AG04450 (cell line): ENCODE measurements around the gene CAMKV. TPM values are rescaled to one million over a fixed set of nuclear protein-coding genes. Genes with fewer than 3 reads are reported as not detected.

Experiments used
- CTCF ChIA-PET: fragments of 300-600, 350-600 bp; formaldehyde crosslinking; extraction: SDS; loops from one replicate; lab custom pipeline; 2022; ENCODE audit warnings: antibody characterized with exemption, inconsistent platforms; lab: Charles Lee
- POLR2A ChIA-PET: fragments of 350-600 bp; formaldehyde crosslinking; extraction: SDS; loops from one replicate; lab custom pipeline; 2021; ENCODE audit warnings: antibody characterized with exemption, inconsistent platforms; lab: Yijun Ruan, JAX
- DNase-seq: peaks from one replicate; pipeline ENCODE4 v3.0.0-alpha.2; 2011; ENCODE audit warnings: low read depth, low spot score
- H3K27ac ChIP-seq: one replicate; pipeline ENCODE4 v1.5.1; 2012; ENCODE audit warnings: low read depth, low read length, control low read depth
- H3K27me3 ChIP-seq: one replicate; pipeline ENCODE4 v1.6.0; 2012; ENCODE audit warnings: low read length; ENCODE audit not compliant: control insufficient read depth, insufficient read depth
- H3K4me3 ChIP-seq: 2 replicates; pipeline ENCODE4 v1.5.1; 2011; ENCODE audit warnings: mild to moderate bottlenecking, low read depth, low read length, control low read depth
- H3K9me3 ChIP-seq: 2 replicates; pipeline ENCODE4 v1.5.1; 2012; ENCODE audit warnings: low read length; ENCODE audit not compliant: control insufficient read depth, insufficient read depth
- polyA plus RNA-seq: library from polyadenylated mRNA; depleted of rRNA; stranded (reverse); fragments of >200 nt; gene quantifications from 2 replicates; pipeline ENCODE4 v1.2.3, GENCODE V29; 2011
- TF ChIP-seq, protein P1 (sequence below): IDR thresholded peaks from 2 replicates; pipeline ENCODE4 v1.5.1; 2011; ENCODE audit warnings: low read depth, low read length, control low read depth, inconsistent platforms

CAMKV gene
- polyA plus RNA-seq, 1 experiment = not detected

DNA sequence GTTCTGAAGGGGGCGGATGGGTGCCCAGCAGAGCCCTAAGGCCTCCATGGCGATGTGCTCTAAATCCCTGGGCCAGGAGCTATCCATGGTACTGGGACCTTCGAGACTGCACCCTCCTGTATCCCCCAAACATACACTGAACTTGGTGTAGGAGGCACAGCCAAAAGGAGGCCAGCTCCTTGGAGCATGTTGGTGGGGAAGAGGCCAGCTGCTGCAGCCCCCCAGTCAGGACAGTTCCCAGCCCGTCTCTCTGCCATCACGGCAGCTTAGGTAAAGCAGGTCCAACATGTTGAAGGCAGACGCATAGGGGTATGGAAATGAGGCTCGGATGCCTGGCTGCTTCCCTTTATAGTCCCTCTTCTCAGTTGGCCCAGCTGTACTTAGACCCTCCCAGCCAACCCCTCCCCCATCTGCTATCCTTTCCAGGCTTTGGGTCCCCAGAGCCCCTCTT is 1.8 kb downstream of the CAMKV start:
- CTCF ChIA-PET = interaction anchor here (0.6 kb wide), 1 partner anchor 67 kb away, joined by 3 read pairs; no protein-coding TSS in a partner anchor
- no peak overlapping the region for H3K4me3 ChIP-seq
- POLR2A ChIA-PET = interaction anchor here (0.5 kb wide), 1 partner anchor 204 kb away, joined by 9 read pairs; no protein-coding TSS in a partner anchor
- TF ChIP-seq, protein P1, sequence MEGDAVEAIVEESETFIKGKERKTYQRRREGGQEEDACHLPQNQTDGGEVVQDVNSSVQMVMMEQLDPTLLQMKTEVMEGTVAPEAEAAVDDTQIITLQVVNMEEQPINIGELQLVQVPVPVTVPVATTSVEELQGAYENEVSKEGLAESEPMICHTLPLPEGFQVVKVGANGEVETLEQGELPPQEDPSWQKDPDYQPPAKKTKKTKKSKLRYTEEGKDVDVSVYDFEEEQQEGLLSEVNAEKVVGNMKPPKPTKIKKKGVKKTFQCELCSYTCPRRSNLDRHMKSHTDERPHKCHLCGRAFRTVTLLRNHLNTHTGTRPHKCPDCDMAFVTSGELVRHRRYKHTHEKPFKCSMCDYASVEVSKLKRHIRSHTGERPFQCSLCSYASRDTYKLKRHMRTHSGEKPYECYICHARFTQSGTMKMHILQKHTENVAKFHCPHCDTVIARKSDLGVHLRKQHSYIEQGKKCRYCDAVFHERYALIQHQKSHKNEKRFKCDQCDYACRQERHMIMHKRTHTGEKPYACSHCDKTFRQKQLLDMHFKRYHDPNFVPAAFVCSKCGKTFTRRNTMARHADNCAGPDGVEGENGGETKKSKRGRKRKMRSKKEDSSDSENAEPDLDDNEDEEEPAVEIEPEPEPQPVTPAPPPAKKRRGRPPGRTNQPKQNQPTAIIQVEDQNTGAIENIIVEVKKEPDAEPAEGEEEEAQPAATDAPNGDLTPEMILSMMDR = no peak
- peaks cover 67% of the 10 kb centered on the region for H3K27me3 ChIP-seq
- no peak overlapping the region for H3K27ac ChIP-seq
- no peaks in the 10 kb centered on the region; the same call in 1 of the 2 replicates for H3K9me3 ChIP-seq
- DNase-seq = no peak

GRCh38 chr3:49867400-49867799 is 2.3 kb downstream of the CAMKV start:
- no peak for DNase-seq
- Histone ChIP-seq H3K4me3 (no peak overlapping the region), H3K27ac (no peak overlapping the region), H3K9me3 (no peaks in the 10 kb centered on the region; the same call in 1 of the 2 replicates), H3K27me3 (peaks cover 72% of the 10 kb centered on the region)
- POLR2A ChIA-PET = no interaction called here
- TF ChIP-seq, protein P1 = no peak
- CTCF ChIA-PET = no interaction called here

GRCh38 chr3:49865198-49865784 is 4.4 kb downstream of the CAMKV start:
- Histone ChIP-seq H3K27me3 (peaks cover 59% of the 10 kb centered on the region), H3K9me3 (no peaks in the 10 kb centered on the region; the same call in 1 of the 2 replicates), H3K4me3 (no peak overlapping the region), H3K27ac (no peak overlapping the region)
- ChIA-PET CTCF (interaction anchor here (0.9 kb wide), 1 partner anchor 26 kb away, joined by 4 read pairs; no protein-coding TSS in a partner anchor), POLR2A (no interaction called here)
- DNase-seq = no peak
- TF ChIP-seq, protein P1 = no peak

- Histone ChIP-seq H3K27me3 (peaks cover 51% of the 10 kb centered on the region), H3K27ac (no peak overlapping the region), H3K9me3 (no peaks in the 10 kb centered on the region; the same call in 1 of the 2 replicates), H3K4me3 (no peak overlapping the region)
- TF ChIP-seq, protein P1 = no peak
- POLR2A ChIA-PET = no interaction called here
- DNase-seq = no peak
- CTCF ChIA-PET = interaction anchor here (0.9 kb wide), 1 partner anchor 26 kb away, joined by 4 read pairs; no protein-coding TSS in a partner anchor
These were observed 5.2 kb downstream of the CAMKV start for GRCh38 chr3:49864505-49864904.

DNA sequence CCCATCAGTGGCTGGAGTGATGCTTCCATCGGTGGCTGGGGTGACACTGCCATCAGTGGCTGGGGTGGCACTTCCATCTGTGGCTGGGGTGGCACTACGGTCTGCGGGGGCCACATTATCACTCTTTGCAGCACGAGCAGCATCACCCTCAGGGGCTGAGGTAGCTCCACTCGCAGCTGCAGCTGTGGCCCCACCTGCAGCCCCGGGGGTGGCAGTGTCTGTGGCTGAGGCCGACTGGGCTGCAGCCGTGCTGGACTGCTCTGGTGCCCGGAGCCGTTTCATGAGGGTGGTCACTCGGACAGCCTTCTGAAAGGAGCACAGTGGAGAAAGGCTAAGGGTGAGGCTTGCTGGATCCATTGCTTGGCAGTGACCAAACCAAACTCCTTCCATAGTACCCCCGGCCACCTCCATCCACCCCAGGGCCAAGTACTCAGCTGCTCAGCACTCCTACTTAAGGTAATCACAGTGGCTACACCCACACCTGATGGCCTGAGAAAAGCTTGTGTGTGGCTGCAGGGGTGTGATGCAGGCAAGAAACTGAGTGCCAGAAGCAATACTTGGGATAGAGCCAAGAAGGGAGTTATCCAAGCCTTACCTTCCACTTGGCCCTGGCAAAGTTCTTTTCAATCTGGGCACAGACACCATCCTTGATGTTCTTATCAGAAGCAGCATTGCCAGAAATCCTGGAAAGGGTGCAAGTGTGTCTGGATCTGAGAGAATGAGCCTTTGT is 10.0 kb downstream of the CAMKV start:
- POLR2A ChIA-PET = no interaction called here
- no peak for DNase-seq
- Histone ChIP-seq H3K4me3 (no peak overlapping the region), H3K9me3 (no peaks in the 10 kb centered on the region), H3K27me3 (peaks cover 21% of the 10 kb centered on the region), H3K27ac (no peak overlapping the region)
- TF ChIP-seq, protein P1 = no peak
- CTCF ChIA-PET = no interaction called here
